Liver (tissue), 9 donors: Measurements from ENCODE around the gene KANSL1. TPM values are rescaled to one million over a fixed set of nuclear protein-coding genes. Genes with fewer than 3 reads are reported as not detected.

Experiments
- DNase-seq: peaks from one replicate; pipeline ENCODE4 v3.0.0-alpha.2; 2017; ENCODE audit warnings: low spot score
- H3K27ac ChIP-seq, 2 donors: one replicate each; pipeline ENCODE4 v1.7.0; 2013; ENCODE audit warnings: inconsistent platforms in 2 of 2, low read length in 2 of 2, control low read depth in 1 of 2, low read depth in 1 of 2, mild to moderate bottlenecking in 1 of 2
- H3K27me3 ChIP-seq, 4 donors: one replicate each; pipeline versions ENCODE4 v1.6.1 to v1.7.0; 2013; ENCODE audit warnings: low read length in 3 of 4, inconsistent platforms in 1 of 4, mild to moderate bottlenecking in 1 of 4, moderate library complexity in 1 of 4; ENCODE audit not compliant: control insufficient read depth in 4 of 4, insufficient read depth in 4 of 4
- H3K36me3 ChIP-seq, 4 donors: one replicate each; pipeline versions ENCODE4 v1.6.1 to v1.7.0; 2013; ENCODE audit warnings: low read length in 3 of 4, mild to moderate bottlenecking in 3 of 4, low read depth in 1 of 4, moderate library complexity in 1 of 4; ENCODE audit not compliant: control insufficient read depth in 4 of 4, insufficient read depth in 3 of 4
- H3K4me1 ChIP-seq, 4 donors: one replicate each; pipeline versions ENCODE4 v1.6.1 to v1.7.0; 2013; ENCODE audit warnings: low read length in 3 of 4, mild to moderate bottlenecking in 3 of 4, moderate library complexity in 1 of 4; ENCODE audit not compliant: control insufficient read depth in 4 of 4, insufficient read depth in 4 of 4
- H3K4me3 ChIP-seq, 3 donors: one replicate each; pipeline versions ENCODE4 v1.6.1 to v1.7.0; 2013; ENCODE audit warnings: low read length in 3 of 3, control low read depth in 1 of 3, low read depth in 1 of 3, mild to moderate bottlenecking in 1 of 3
- H3K9ac ChIP-seq, 2 donors: one replicate each; pipeline ENCODE4 v1.7.0; 2013; ENCODE audit warnings: low read length in 2 of 2, mild to moderate bottlenecking in 2 of 2, moderate library complexity in 2 of 2, control low read depth in 1 of 2, low read depth in 1 of 2
- H3K9me3 ChIP-seq, 4 donors: one replicate each; pipeline versions ENCODE4 v1.6.1 to v1.7.0; 2013; ENCODE audit warnings: low read length in 3 of 4; ENCODE audit not compliant: control insufficient read depth in 4 of 4
- CTCF ChIP-seq: fragments of 150-350 bp; IDR thresholded peaks from 2 replicates; pipeline ENCODE4 v1.5.1; 2017; ENCODE audit warnings: improper control_type of control experiment, low read depth, low read length; ENCODE audit not compliant: missing input control
- EGR1 ChIP-seq, 2 donors: IDR thresholded peaks; 2 replicates each; pipeline ENCODE4 v1.6.1; 2016 to 2018; ENCODE audit warnings: antibody characterized with exemption in 2 of 2, low read depth in 2 of 2
- FOXA1 ChIP-seq: IDR thresholded peaks from 2 replicates; pipeline ENCODE4 v1.6.1; 2016; ENCODE audit warnings: antibody characterized with exemption
- FOXA2 ChIP-seq: IDR thresholded peaks from 2 replicates; pipeline ENCODE4 v1.6.1; 2016; ENCODE audit warnings: antibody characterized with exemption
- HNF4A ChIP-seq, 2 donors: conservative IDR thresholded peaks; 2 replicates each; pipeline ENCODE4 v1.6.1; 2016; ENCODE audit warnings: antibody characterized with exemption in 2 of 2, mild to moderate bottlenecking in 2 of 2
- JUND ChIP-seq, 2 donors: IDR thresholded peaks; 2 replicates each; pipeline ENCODE4 v1.6.1; 2016; ENCODE audit warnings: antibody characterized with exemption in 2 of 2
- MAX ChIP-seq: IDR thresholded peaks from 2 replicates; pipeline ENCODE4 v1.6.1; 2016; ENCODE audit warnings: antibody characterized with exemption
- NR2F2 ChIP-seq: IDR thresholded peaks from 2 replicates; pipeline ENCODE4 v1.6.1; 2016; ENCODE audit warnings: antibody characterized with exemption
- RAD21 ChIP-seq, 2 donors: IDR thresholded peaks; 2 replicates each; pipeline ENCODE4 v1.6.1; 2016; ENCODE audit warnings: antibody characterized with exemption in 2 of 2, mild to moderate bottlenecking in 2 of 2
- REST ChIP-seq: IDR thresholded peaks from 2 replicates; pipeline ENCODE4 v1.6.1; 2016; ENCODE audit warnings: antibody characterized with exemption, mild to moderate bottlenecking
- SP1 ChIP-seq: IDR thresholded peaks from 2 replicates; pipeline ENCODE4 v1.6.1; 2018; ENCODE audit warnings: antibody characterized with exemption, mild to moderate bottlenecking
- YY1 ChIP-seq: IDR thresholded peaks from 2 replicates; pipeline ENCODE4 v1.6.1; 2016; ENCODE audit warnings: antibody characterized with exemption, mild to moderate bottlenecking
- ZBTB33 ChIP-seq: IDR thresholded peaks from 2 replicates; pipeline ENCODE4 v1.6.1; 2016; ENCODE audit warnings: antibody characterized with exemption
- WGBS: extraction: QIAGEN DNeasy Blood & Tissue Kit; methylation state at CpG from one replicate; pipeline ENCODE4 v1.1.7; 2013; 5-methylcytosine and 5-hydroxymethylcytosine counted together
- polyA plus RNA-seq, 2 donors: library from polyadenylated mRNA; stranded (reverse) in 1 of 2; unstranded in 1 of 2; fragments of 200-250 nt in 1 of 2; fragments of >200 nt in 1 of 2; fragmentation: Nextera tagmentation in 1 of 2; extraction: Ambion mirVana in 1 of 2; gene quantifications; one replicate each; pipeline versions ENCODE4 v1.2.1 to v1.2.3, GENCODE V29; 2013 to 2015
- total RNA-seq, 2 donors: library from RNA; depleted of rRNA; stranded (reverse); fragments of >200 nt; gene quantifications; one replicate each; pipeline ENCODE4 v1.2.3, GENCODE V29; 2014
- donor health status: healthy.
- donor health status: healthy.
- donor health status: healthy.
- donor health status: healthy.
- donor health status: healthy.

Gene KANSL1
- total and polyA plus RNA-seq, 4 donors: 5.5 to 86.3 (median 24.0) TPM

- H3K27me3 ChIP-seq: no peaks in the 10 kb centered on the region
- no peaks in the 10 kb centered on the region for H3K9me3 ChIP-seq
- no peak for DNase-seq
- no peaks in the 10 kb centered on the region for H3K4me1 ChIP-seq
- H3K9ac ChIP-seq: no peak overlapping the region
- no peak overlapping the region for H3K27ac ChIP-seq
- no peak overlapping the region for H3K4me3 ChIP-seq
- peaks cover 8 to 29% (median 23%) of the 10 kb centered on the region in 4 donors for H3K36me3 ChIP-seq
- WGBS: 84% methylated on average over 12 of the region's 12 CpGs
- no peak for TF ChIP-seq REST
- no peak for TF ChIP-seq EGR1 (IDR thresholded peaks at IDR 0.05; ENCODE audit: low read depth in 2 of 2)
- TF ChIP-seq HNF4A (conservative IDR thresholded peaks at IDR 0.05): no peak
- TF ChIP-seq JUND (IDR thresholded peaks at IDR 0.05): no peak
- no peak for TF ChIP-seq CTCF
- TF ChIP-seq ZBTB33: no peak
- no peak for TF ChIP-seq NR2F2
- no peak for TF ChIP-seq FOXA2
- TF ChIP-seq SP1: no peak
- no peak for TF ChIP-seq MAX
- no peak for TF ChIP-seq RAD21 (IDR thresholded peaks at IDR 0.05)
- TF ChIP-seq YY1: no peak
- TF ChIP-seq FOXA1: no peak
These were observed 165.9 kb downstream of the KANSL1 start for GRCh38 chr17:46027048-46027975.
